ENCODE data around the gene CAMK4.

- no peak for TF ChIP-seq CTCF (IDR thresholded peaks at IDR 0.05; ENCODE audit: low read depth, low read length)
- TF ChIP-seq EZH2phosphoT487 (IDR thresholded peaks at IDR 0.05; ENCODE audit: low read depth), result no peak
Measured at GRCh38 chr5:111308951-111309350, 84.8 kb downstream of the CAMK4 start.

Measured in OCI-LY3 (cell line).